ENCODE measurements around the gene PCAT6.
"Not testable (repeated sequence)": the region's sequence is repeated elsewhere in the genome, so short reads cannot be mapped to it uniquely, and the experiment has no call there.

The PCAT6 gene

DNA sequence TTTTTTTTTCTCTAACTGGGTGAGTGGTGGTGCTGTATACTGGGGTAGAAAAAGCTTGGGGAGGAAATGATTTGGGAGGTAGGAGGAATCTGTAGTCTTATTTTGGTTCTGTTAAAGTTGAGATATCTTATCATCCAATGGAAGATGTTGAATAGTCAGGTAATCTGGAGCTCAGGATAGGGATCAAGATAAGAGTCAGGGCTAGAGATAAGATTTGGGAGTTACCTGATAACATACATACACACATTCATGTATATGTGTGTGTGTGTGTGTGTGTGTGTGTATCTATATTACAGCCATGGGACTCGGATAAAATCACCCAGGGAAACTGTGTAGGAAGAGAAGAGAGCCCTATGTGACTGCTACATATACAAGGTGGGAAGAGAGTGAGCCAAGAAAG lies 8.1 kb downstream of the PCAT6 start:
- Mint-ChIP-seq H3K4me1 (no peaks in the 10 kb centered on the region), H3K27me3 (ENCODE audit: low read depth) (peaks cover 14% of the 10 kb centered on the region), H3K9me3 (no peaks in the 10 kb centered on the region), H3K4me3 (no peak overlapping the region), H3K36me3 (ENCODE audit: low read depth) (no peaks in the 10 kb centered on the region), H3K27ac (no peak overlapping the region)
- TF ChIP-seq, protein P1, sequence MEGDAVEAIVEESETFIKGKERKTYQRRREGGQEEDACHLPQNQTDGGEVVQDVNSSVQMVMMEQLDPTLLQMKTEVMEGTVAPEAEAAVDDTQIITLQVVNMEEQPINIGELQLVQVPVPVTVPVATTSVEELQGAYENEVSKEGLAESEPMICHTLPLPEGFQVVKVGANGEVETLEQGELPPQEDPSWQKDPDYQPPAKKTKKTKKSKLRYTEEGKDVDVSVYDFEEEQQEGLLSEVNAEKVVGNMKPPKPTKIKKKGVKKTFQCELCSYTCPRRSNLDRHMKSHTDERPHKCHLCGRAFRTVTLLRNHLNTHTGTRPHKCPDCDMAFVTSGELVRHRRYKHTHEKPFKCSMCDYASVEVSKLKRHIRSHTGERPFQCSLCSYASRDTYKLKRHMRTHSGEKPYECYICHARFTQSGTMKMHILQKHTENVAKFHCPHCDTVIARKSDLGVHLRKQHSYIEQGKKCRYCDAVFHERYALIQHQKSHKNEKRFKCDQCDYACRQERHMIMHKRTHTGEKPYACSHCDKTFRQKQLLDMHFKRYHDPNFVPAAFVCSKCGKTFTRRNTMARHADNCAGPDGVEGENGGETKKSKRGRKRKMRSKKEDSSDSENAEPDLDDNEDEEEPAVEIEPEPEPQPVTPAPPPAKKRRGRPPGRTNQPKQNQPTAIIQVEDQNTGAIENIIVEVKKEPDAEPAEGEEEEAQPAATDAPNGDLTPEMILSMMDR (IDR thresholded peaks at IDR 0.05; ENCODE audit: unreplicated experiment in 3 of 3) = no peak

- Mint-ChIP-seq H3K36me3 (ENCODE audit: low read depth) (no peaks in the 10 kb centered on the region), H3K4me3 (no peak overlapping the region), H3K9me3 (no peaks in the 10 kb centered on the region), H3K27me3 (ENCODE audit: low read depth) (peaks cover 24% of the 10 kb centered on the region), H3K27ac (peak overlapping the region in 2 of 3 experiments; percentile 10 to 11), H3K4me1 (no peaks in the 10 kb centered on the region)
- TF ChIP-seq, protein P1 (IDR thresholded peaks at IDR 0.05; ENCODE audit: unreplicated experiment in 3 of 3) = no peak
Observed at GRCh38 chr1:202821467-202821866, 10.7 kb downstream of the PCAT6 start.

DNA sequence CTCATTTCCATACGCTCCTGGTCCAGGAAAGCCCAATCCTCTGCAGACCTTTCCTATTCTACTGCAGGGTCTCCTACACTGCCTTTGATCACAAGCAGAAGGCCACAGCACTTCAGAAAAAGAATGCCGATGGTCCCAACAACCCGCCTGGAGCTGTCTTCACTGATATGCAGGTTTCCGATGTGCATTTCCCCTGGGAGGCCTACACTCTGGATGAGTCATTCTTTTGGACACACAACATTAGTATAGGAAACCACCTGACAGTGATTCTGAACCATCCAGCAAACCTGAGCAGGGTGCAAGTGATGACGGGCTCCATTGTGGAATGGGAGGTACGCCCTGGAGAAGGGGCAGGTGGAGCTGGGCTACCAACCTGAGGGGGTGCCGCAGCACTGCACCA lies 15.0 kb downstream of the PCAT6 start:
- Mint-ChIP-seq H3K36me3 (ENCODE audit: low read depth) (no peaks in the 10 kb centered on the region), H3K4me1 (no peaks in the 10 kb centered on the region), H3K27ac (no peak overlapping the region), H3K9me3 (no peaks in the 10 kb centered on the region), H3K27me3 (ENCODE audit: low read depth) (peaks cover 23% of the 10 kb centered on the region), H3K4me3 (no peak overlapping the region)
- TF ChIP-seq, protein P1 (IDR thresholded peaks at IDR 0.05; ENCODE audit: unreplicated experiment in 3 of 3) = no peak

DNA sequence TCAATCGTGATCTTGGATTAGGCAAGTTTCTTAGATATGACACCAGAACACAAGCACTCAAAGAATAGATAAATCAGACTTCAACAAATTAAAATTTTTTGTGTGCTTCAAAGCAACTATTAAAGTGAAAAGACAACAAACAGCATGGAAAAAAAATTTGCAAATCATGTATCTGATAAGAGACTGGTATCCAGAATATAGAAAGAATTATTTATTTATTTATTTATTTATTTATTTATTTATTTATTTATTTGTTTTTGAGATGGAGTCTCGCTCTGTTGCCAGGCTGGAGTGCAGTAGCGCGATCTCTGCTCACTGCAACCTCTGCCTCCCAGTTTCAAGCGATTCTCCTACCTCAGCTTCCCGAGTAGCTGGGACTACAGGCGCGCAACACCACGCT lies 18.5 kb downstream of the PCAT6 start:
- peaks cover 23% of the 10 kb centered on the region for H3K27me3 Mint-ChIP-seq (ENCODE audit: low read depth)
- H3K27ac Mint-ChIP-seq = not testable (repeated sequence)

DNA sequence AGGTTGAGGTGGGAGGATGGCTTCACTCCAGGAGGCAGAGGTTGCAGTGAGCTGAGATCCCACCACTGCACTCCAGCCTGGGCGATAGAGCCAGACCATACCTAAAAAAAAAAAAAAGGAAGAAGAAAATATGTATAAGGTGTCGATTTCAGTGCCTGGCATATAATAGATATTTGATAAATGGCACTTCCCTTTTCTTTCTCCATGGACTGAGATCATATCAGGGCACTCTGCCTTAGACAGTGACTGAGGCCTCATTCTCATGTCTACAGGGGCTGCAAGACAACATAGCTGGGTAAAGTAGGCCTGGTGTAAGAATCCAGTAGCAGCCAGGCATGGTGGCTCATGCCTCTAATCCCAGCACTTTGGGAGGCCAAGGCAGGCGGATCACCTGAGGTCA lies 21.2 kb downstream of the PCAT6 start:
- Mint-ChIP-seq H3K27ac (no peak overlapping the region), H3K9me3 (no peaks in the 10 kb centered on the region), H3K4me3 (no peak overlapping the region), H3K4me1 (no peaks in the 10 kb centered on the region), H3K36me3 (ENCODE audit: low read depth) (no peaks in the 10 kb centered on the region), H3K27me3 (ENCODE audit: low read depth) (peaks cover 11% of the 10 kb centered on the region)
- TF ChIP-seq, protein P1 (IDR thresholded peaks at IDR 0.05; ENCODE audit: unreplicated experiment in 3 of 3) = no peak

More for the DNA sequence above, 18.5 kb downstream of the PCAT6 start:
- not testable (repeated sequence) for H3K9me3 Mint-ChIP-seq; H3K36me3 Mint-ChIP-seq (ENCODE audit: low read depth); H3K4me1 Mint-ChIP-seq; H3K4me3 Mint-ChIP-seq

DNA sequence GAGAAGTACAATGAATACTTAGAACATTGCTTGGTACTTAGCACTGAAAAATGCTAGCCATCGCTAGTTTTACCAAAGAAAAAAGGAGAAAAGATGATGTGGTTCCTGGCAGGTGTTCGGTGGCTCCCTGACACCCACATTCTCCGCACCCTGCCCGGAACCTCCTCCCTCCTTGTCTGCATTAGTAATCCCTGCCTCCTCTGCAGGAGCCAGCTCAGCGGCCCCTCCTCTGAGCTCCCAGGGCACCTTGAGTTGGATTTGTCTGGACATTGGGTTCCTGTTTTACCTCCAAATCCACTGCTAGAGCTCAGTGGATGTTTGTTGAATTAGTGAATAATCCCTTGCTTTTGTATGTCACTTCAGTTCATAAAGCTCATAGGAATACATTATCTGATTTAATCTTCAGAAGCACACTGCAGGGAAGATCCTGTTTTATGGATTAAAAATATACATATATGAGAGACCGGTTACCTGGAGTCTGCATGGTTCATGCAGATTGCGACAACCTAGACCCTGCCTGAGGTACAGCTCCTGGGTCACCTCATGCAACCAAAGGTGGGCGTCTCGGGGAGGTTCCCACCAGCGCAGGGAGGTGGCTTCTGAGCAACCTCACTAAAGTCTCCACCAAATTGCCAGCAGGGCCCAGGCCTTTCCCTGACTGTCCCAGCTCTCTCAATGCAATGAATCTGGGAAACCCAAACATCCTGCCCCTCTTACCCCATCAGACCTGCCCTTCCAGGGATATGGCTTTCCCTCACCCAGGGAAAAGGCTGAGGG lies 24.2 kb downstream of the PCAT6 start:
- Mint-ChIP-seq H3K27me3 (ENCODE audit: low read depth) (peaks cover 11% of the 10 kb centered on the region), H3K4me3 (no peak overlapping the region)

More for the DNA sequence above, 24.2 kb downstream of the PCAT6 start:
- no peaks in the 10 kb centered on the region for H3K9me3 Mint-ChIP-seq
- no peak overlapping the region for H3K27ac Mint-ChIP-seq
- H3K36me3 Mint-ChIP-seq (ENCODE audit: low read depth) = no peaks in the 10 kb centered on the region
- no peaks in the 10 kb centered on the region for H3K4me1 Mint-ChIP-seq
- TF ChIP-seq, protein P1 (IDR thresholded peaks at IDR 0.05; ENCODE audit: unreplicated experiment in 3 of 3) = no peak
